HEK293 (cell line): ENCODE measurements around the gene PIP5K1B.

ENCODE experiments used
- CTCF ChIP-seq: fragments of 450-650 bp; formaldehyde crosslinking; IDR thresholded peaks from 2 replicates; pipeline ENCODE4 v1.5.1; 2016; ENCODE audit warnings: missing biosample characterization, missing genetic modification characterization
- REST ChIP-seq: fragments of 450-650 bp; formaldehyde crosslinking; IDR thresholded peaks from 2 replicates; pipeline ENCODE4 v1.5.1; 2016; ENCODE audit warnings: missing biosample characterization, missing genetic modification characterization

GRCh38 chr9:68964765-68965164, 259.7 kb downstream of the PIP5K1B start:
- no peak for TF ChIP-seq REST
- no peak for TF ChIP-seq CTCF (tag by site-specific recombination)
